ELF-1 (cell line): ENCODE results near the gene CPNE7.
"Not testable (repeated sequence)": the region's sequence is repeated elsewhere in the genome, so short reads cannot be mapped to it uniquely, and the experiment has no call there.

ENCODE experiments used
- DNase-seq: peaks from one replicate; pipeline ENCODE4 v3.0.0-alpha.2; 2016; ENCODE audit warnings: low read depth, low spot score

Gene CPNE7

GRCh38 chr16:89565506-89566372 lies 9.8 kb upstream of the CPNE7 start:
- peak; percentile 83 for DNase-seq

DNA sequence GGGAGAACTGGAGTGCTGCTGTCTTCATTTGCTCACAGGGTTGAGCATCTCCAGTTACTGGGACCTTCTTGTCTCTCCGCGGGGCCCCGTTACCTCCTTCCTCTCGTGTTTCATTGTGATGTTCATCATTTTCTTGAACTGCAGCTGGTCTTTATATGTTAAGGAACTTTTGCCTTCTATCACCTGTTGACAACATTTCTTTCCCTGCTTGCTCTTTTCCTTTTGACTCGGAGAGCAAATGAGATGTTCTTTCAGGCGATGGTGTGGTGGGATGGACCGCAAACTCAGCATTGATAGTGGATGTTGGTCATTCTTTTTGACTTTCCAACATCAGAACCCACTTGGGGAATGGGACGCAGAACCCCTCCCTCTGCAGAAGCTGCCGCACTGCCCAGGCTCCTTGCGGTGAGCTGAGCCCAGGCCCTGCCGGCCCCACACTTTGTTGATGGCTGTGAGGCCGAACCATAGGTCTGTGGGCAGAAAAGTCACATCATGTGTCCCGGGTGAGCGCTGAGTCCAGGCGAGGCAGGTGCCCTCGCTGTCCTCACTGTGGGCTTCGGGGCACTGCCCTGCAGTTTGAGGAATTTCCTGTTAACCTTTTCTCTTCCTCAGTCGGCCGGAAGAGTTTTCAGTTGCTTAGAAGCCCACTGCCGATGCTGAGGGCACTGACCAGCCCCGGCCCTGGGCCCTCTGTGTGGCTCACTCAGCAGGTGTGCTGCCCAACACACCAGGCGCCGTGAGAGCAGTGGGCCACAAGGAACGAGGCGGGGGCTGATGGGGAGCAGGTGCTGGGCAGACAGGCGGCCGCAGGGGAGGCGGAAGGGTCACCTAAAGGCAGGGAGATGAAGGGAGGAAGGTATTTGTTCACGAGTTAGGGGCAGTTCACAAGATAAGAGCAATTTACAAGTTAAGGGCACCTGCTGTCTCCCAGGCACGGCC lies 7.6 kb upstream of the CPNE7 start:
- DNase-seq = no peak

DNA sequence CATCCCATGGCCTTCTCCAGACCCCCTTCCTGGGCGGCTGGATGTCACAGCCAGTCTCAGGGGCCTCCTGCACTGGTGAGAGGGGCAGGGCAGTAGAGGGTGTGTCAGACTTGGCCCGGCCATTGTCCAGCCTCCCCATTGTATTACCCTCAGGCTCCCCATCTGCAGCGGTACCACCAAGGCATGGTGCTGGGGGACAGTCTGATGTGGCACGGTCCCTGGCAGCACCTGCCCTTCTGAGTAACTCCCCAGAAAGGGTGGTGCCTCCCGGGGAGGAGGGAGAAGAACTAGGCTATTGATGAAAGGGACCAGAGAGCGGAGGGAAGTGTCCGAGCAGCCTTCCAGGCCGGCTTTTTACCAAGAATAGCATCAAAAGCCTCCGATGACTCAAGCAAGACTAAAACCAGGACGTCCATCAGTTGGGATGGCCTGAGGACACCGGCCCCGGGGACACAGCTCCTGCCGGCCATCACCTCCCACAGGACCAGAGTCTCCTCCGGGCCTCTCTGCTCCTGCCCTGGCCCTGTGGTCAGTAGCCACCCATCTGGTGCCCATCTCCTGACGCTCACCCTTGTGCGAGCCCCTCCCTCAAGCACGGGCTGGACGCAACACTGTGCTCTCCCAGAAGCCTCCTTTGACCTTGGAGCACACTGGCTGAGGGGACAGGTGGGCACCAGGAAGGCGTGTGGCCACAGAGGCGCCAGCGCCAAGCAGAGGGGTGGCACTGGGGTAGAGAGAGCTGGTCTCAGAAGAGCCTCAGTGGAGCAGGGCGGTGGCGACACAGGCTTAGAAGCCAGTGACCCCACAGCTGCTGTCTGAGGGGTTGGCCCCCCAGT lies 5.8 kb upstream of the CPNE7 start:
- no peak for DNase-seq

GRCh38 chr16:89570342-89570923 lies 5.1 kb upstream of the CPNE7 start:
- no peak for DNase-seq

GRCh38 chr16:89570983-89571598 lies 4.5 kb upstream of the CPNE7 start:
- DNase-seq = not testable (repeated sequence)

DNA sequence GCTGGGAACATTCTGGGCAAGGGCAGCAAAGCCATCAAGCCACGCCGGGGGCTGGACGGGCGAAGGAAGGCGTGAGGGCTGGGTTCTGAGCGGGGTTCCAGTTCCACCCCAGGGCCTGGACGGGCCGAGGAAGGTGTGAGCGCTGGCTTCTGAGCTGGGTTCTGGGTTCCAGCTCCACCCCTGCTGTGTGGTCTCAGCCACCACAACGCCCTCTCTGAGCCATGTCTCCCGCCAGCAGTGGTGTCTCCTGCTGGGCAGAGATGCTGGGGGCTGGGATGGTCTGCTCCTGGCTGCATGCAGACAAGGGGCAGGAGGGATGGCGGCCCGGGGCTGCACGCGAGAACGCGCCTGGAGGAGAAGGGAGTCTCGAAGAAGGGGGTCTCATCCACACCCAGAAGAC lies 3.9 kb upstream of the CPNE7 start:
- DNase-seq = no peak

DNA sequence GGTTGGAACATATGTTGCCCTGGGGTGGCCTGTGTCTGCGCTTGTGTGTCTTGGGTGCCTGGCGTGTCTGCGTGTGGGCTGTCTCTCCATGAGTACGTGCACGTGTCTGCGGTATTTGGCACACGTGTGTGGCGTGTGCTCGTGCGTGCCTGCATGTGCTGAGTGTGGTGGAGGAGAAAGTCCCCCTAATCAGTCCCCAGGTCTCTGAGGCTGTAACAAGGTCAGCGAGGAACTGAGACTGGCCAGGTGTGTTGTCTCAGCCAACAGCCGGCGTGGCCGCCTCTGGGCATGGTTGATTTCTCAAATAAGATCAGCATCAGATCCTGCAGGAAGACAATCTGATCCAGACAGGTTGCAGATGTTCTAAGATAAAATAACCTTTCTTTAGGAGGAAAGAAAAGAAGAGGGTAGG lies 3.5 kb upstream of the CPNE7 start:
- no peak for DNase-seq

- DNase-seq = no peak
Observed at GRCh38 chr16:89572485-89573205, 2.9 kb upstream of the CPNE7 start.

GRCh38 chr16:89573826-89574680 lies 1.5 kb upstream of the CPNE7 start:
- peak; percentile 83 for DNase-seq

DNA sequence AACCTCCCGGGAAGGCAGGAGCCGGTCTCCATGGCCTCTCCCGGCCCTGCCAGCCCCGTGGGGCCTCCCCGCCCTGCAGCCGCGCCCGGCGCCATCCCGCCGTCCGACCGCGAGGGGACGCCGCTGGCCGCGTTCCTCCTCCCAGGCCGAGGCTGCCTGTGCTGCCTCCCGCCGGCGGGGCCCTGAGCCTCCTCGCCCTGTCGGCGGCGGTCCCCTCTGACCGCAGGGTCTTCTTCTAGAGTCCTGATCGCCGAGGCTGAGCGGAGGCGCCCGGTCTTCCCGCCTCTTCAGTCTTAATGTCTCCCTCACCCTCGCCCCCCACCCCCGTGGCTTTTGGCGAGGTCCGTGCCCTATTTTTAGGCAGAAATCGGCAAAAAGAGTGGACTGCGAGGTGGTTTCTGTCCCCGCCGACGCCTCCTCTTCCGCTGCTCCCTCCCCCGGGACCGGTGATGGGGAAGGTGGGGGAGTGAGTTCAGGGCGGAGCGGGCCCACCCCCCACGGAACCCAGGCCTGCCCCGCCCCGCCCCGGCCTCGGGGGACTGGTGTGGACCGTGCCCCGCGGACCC lies 794 bp upstream of the CPNE7 start:
- DNase-seq = peak; percentile 88

DNA sequence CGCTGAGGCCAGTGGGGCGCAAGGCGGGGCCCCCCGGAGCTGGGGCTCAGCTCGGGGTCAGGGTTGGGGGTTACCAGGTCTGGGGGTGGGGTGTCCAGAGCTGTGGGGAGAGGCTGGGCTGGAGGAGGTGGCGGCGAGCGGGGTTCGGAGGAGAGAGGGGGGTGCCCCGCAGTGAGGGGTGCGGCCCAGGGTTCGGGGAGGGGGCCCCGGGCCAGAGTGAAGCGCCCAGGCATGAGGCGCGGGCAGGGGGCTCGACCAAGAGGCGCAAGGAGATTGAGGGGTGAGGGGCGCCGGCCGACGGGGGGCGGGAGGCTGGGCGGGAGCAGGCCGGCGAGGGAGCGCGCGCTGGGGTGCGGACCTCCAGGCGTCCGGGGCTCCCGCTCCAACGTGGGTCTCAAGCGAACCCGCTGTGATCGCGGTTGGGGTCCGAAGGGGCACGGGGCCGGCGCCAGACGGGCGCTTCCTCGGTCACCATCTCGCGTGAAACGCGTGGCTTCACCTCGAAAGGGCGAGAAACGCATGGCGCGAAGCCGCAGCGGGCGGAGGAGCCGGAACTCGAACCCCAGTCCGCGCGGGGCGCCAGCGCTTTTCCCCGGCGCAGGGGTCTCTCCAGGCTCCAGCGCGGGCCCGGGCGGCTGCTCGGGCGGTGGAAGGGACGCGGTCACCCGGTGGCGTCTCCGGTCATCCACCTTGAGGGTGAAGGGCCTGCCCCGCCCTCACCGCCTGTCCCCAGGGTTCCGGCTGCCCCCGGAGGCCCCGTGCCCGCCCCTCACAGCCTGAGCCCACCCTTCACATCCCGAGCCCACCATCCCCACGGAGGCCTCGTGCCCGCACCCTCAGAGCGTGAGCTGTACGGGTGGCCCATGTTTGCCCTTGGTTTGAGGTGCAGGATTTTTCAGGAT lies 846 bp downstream of the CPNE7 start:
- no peak for DNase-seq

GRCh38 chr16:89577055-89577759 lies 1.6 kb downstream of the CPNE7 start:
- DNase-seq = no peak

- DNase-seq = no peak
Observed at GRCh38 chr16:89579351-89579750, 3.8 kb downstream of the CPNE7 start.

DNA sequence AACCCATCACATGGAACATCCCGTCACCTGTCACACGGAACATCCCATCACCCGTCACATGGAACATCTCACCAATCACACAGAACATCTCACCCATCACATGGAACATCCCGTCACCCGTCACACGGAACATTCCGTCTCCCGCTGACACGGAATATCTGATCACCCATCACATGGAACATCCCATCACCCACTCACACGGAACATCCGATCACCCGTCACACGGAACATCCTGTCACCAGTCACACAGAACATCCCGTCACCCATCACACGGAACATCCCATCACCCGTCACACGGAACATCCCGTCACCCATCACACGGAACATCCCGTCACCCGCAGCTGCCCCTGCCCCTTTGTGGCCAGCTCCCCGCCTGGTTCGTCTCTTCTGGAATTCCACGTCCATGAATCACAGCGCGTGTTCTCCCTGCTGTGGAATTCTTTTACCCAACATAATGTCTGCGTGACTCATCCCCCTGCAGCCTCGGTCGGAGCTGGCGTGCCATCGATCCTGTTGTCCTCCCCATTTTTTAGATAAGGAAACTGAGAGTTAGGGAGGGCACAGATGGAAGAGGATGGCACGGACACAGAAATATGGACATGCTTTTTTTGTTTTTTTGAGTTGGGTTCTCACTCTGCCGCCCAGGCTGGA lies 5.6 kb downstream of the CPNE7 start:
- DNase-seq = peak; percentile 71

GRCh38 chr16:89581861-89582563 lies 6.5 kb downstream of the CPNE7 start:
- DNase-seq = no peak

- DNase-seq = no peak
Observed at GRCh38 chr16:89582614-89583196, 7.1 kb downstream of the CPNE7 start.
